SU-DHL-6 (cell line): ENCODE measurements around the gene ATIC.

Experiments used
- H2AFZ ChIP-seq: fragments of 200-600 bp; sonication (generic); 2 replicates; pipeline ENCODE4 v1.6.1; 2014; ENCODE audit warnings: low read depth, mild to moderate bottlenecking, moderate library complexity, mixed read lengths, antibody characterized with exemption, low read length; ENCODE audit not compliant: severe bottlenecking
- H3F3A ChIP-seq: fragments of 200-600 bp; shearing (Covaris generic); 2 replicates; pipeline ENCODE4 v1.6.0; 2016; ENCODE audit warnings: antibody characterized with exemption, mild to moderate bottlenecking; ENCODE audit not compliant: insufficient read depth
- H3K27ac ChIP-seq: fragments of 200-600 bp; sonication (generic); 2 replicates; pipeline ENCODE4 v1.5.1; 2016; ENCODE audit warnings: low read depth, mild to moderate bottlenecking, low read length, moderate library complexity, mixed read lengths
- H3K27me3 ChIP-seq: fragments of 200-600 bp; sonication (generic), shearing (Covaris generic); 2 replicates; pipeline ENCODE4 v1.6.0; 2014; ENCODE audit warnings: mild to moderate bottlenecking, low read length
- H3K36me3 ChIP-seq: fragments of 200-600 bp; sonication (generic); 2 replicates; pipeline ENCODE4 v1.6.1; 2014; ENCODE audit warnings: mild to moderate bottlenecking, low read length, mixed read lengths
- H3K4me2 ChIP-seq: fragments of 300-600, 200-600 bp; shearing (Covaris generic), sonication (generic); 2 replicates; pipeline ENCODE4 v1.6.0; 2014; ENCODE audit warnings: low read length, low read depth, mild to moderate bottlenecking; ENCODE audit not compliant: poor library complexity, severe bottlenecking
- H3K4me3 ChIP-seq: fragments of 200-600 bp; sonication (generic); 2 replicates; pipeline ENCODE4 v1.5.1; 2014; ENCODE audit warnings: antibody characterized with exemption, low read length, mild to moderate bottlenecking, mixed read lengths; ENCODE audit not compliant: insufficient read depth, poor library complexity, severe bottlenecking
- H3K79me2 ChIP-seq: fragments of 200-600 bp; sonication (generic); 2 replicates; pipeline ENCODE4 v1.6.1; 2014; ENCODE audit warnings: mild to moderate bottlenecking, low read length, moderate library complexity; ENCODE audit not compliant: insufficient read depth
- H3K9ac ChIP-seq: fragments of 200-600 bp; sonication (generic); 2 replicates; pipeline ENCODE4 v1.7.0; 2014; ENCODE audit warnings: mild to moderate bottlenecking, low read length
- H3K9me2 ChIP-seq: fragments of 200-600 bp; sonication (generic); replicated peaks from 2 replicates; pipeline ENCODE4 v1.6.1; 2014; ENCODE audit warnings: low read length; ENCODE audit not compliant: insufficient read depth
- H3K9me3 ChIP-seq: fragments of 200-600 bp; sonication (generic); 2 replicates; pipeline ENCODE4 v1.6.1; 2014; ENCODE audit warnings: low read length, mixed read lengths; ENCODE audit not compliant: insufficient read depth
- H4K20me1 ChIP-seq: fragments of 200-600 bp; sonication (generic); 2 replicates; pipeline ENCODE4 v1.6.1; 2014; ENCODE audit warnings: low read depth, mild to moderate bottlenecking, antibody characterized with exemption, low read length, moderate library complexity, mixed read lengths
- EZH2phosphoT487 ChIP-seq: fragments of 200-600 bp; sonication (generic), shearing (Covaris generic); conservative IDR thresholded peaks from 2 replicates; pipeline ENCODE4 v1.6.1; 2018; ENCODE audit warnings: mild to moderate bottlenecking, antibody characterized with exemption, low read length, moderate library complexity, mixed read lengths
- TF ChIP-seq, protein P1 (sequence below): fragments of 200-600 bp; sonication (generic); IDR thresholded peaks from one replicate; pipeline ENCODE4 v1.5.1; 2017; ENCODE audit warnings: antibody characterized with exemption, mild to moderate bottlenecking, low read length, moderate library complexity; ENCODE audit not compliant: insufficient read depth, poor library complexity, severe bottlenecking

The ATIC gene

GRCh38 chr2:215356334-215356947, 44.6 kb downstream of the ATIC start:
- no peak overlapping the region for H3K27ac ChIP-seq
- H3F3A ChIP-seq = no peaks in the 10 kb centered on the region
- no peaks in the 10 kb centered on the region for H3K79me2 ChIP-seq
- H3K9me3 ChIP-seq = no peaks in the 10 kb centered on the region
- no peaks in the 10 kb centered on the region for H3K9me2 ChIP-seq
- H2AFZ ChIP-seq = no peak overlapping the region
- H3K4me2 ChIP-seq = no peak overlapping the region
- H4K20me1 ChIP-seq = no peaks in the 10 kb centered on the region
- peaks cover 5% of the 10 kb centered on the region; the same call in 1 of the 2 replicates for H3K36me3 ChIP-seq
- H3K9ac ChIP-seq = no peak overlapping the region
- no peak for TF ChIP-seq EZH2phosphoT487
- TF ChIP-seq, protein P1, sequence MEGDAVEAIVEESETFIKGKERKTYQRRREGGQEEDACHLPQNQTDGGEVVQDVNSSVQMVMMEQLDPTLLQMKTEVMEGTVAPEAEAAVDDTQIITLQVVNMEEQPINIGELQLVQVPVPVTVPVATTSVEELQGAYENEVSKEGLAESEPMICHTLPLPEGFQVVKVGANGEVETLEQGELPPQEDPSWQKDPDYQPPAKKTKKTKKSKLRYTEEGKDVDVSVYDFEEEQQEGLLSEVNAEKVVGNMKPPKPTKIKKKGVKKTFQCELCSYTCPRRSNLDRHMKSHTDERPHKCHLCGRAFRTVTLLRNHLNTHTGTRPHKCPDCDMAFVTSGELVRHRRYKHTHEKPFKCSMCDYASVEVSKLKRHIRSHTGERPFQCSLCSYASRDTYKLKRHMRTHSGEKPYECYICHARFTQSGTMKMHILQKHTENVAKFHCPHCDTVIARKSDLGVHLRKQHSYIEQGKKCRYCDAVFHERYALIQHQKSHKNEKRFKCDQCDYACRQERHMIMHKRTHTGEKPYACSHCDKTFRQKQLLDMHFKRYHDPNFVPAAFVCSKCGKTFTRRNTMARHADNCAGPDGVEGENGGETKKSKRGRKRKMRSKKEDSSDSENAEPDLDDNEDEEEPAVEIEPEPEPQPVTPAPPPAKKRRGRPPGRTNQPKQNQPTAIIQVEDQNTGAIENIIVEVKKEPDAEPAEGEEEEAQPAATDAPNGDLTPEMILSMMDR = no peak
- H3K4me3 ChIP-seq = no peak overlapping the region
- no peaks in the 10 kb centered on the region for H3K27me3 ChIP-seq

DNA sequence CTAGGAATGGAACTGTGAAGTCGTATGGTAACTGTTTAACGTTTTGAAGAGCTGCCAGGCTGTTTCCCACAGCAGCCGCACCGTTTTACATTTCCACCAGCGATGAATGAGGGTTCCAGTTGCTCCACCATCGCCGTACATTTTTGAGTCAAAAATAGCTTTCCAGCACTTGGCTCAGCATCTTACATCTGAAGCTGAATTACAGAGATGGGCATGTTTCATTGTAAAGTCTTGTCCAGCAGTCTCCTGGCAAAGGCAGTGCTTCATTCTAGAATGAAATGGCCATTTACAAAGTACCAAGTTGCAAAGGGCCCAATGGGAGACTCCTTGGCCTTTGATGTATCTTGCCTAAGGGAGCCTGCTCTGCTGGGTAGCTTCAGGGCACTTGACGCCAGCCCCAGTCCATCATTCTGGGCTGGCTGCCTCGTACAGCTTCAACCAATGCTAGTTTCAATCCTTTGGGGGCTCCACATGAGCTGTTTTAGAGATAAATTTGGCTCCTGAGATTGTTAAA, 45.1 kb downstream of the ATIC start:
- Histone ChIP-seq H3K4me3 (no peak overlapping the region), H3K9me2 (no peaks in the 10 kb centered on the region), H3K9me3 (no peaks in the 10 kb centered on the region), H4K20me1 (no peaks in the 10 kb centered on the region), H3F3A (no peaks in the 10 kb centered on the region), H3K79me2 (no peaks in the 10 kb centered on the region), H3K27ac (no peak overlapping the region), H2AFZ (no peak overlapping the region), H3K4me2 (no peak overlapping the region), H3K36me3 (peaks cover 5% of the 10 kb centered on the region; the same call in 1 of the 2 replicates), H3K9ac (no peak overlapping the region), H3K27me3 (no peaks in the 10 kb centered on the region)
- no peak for TF ChIP-seq EZH2phosphoT487
- TF ChIP-seq, protein P1 = no peak

- no peaks in the 10 kb centered on the region for H3K9me3 ChIP-seq
- H3K27ac ChIP-seq = no peak overlapping the region
- TF ChIP-seq EZH2phosphoT487 = no peak
- TF ChIP-seq, protein P1 = no peak
- no peak overlapping the region for H2AFZ ChIP-seq
- H4K20me1 ChIP-seq = no peaks in the 10 kb centered on the region
- H3K27me3 ChIP-seq = no peaks in the 10 kb centered on the region
- no peaks in the 10 kb centered on the region for H3K9me2 ChIP-seq
- H3K9ac ChIP-seq = no peak overlapping the region
- peaks cover 5% of the 10 kb centered on the region; the same call in 1 of the 2 replicates for H3K36me3 ChIP-seq
- no peaks in the 10 kb centered on the region for H3F3A ChIP-seq
- no peak overlapping the region for H3K4me3 ChIP-seq
- H3K4me2 ChIP-seq = no peak overlapping the region
- H3K79me2 ChIP-seq = no peaks in the 10 kb centered on the region
These were observed 45.8 kb downstream of the ATIC start for GRCh38 chr2:215357660-215358059.
